KMS-11 (cell line): ENCODE data around the gene RBM6.
A peak's percentile ranks its signal among the peaks of the same experiment; 100 is the strongest.

Source experiments
- H2AFZ ChIP-seq: fragments of 200-600 bp; sonication (generic); 2 replicates; pipeline ENCODE4 v1.6.1; 2016; ENCODE audit warnings: antibody characterized with exemption, mixed run types, low read depth
- H3K27ac ChIP-seq: fragments of 200-600 bp; sonication (generic); 2 replicates; pipeline ENCODE4 v1.6.1; 2016; ENCODE audit warnings: mild to moderate bottlenecking, mixed run types
- H3K27me3 ChIP-seq: fragments of 200-600 bp; sonication (generic); 2 replicates; pipeline ENCODE4 v1.6.1; 2017; ENCODE audit warnings: mild to moderate bottlenecking, low read depth, mixed run types, moderate library complexity; ENCODE audit not compliant: insufficient read depth
- H3K36me3 ChIP-seq: fragments of 200-600 bp; sonication (generic); 2 replicates; pipeline ENCODE4 v1.6.1; 2017; ENCODE audit warnings: mild to moderate bottlenecking, mixed run types; ENCODE audit not compliant: insufficient read depth
- H3K4me1 ChIP-seq: fragments of 200-600 bp; sonication (generic); 2 replicates; pipeline ENCODE4 v1.6.1; 2016; ENCODE audit warnings: mild to moderate bottlenecking, low read depth, mixed run types; ENCODE audit not compliant: poor library complexity, severe bottlenecking
- H3K4me2 ChIP-seq: fragments of 200-600 bp; sonication (generic); 2 replicates; pipeline ENCODE4 v1.7.0; 2016; ENCODE audit warnings: mild to moderate bottlenecking, mixed run types
- H3K4me3 ChIP-seq: fragments of 200-600 bp; sonication (generic); IDR thresholded peaks from 2 replicates; pipeline ENCODE4 v1.6.1; 2017; ENCODE audit warnings: low read depth, low read length, mixed read lengths; ENCODE audit not compliant: insufficient read depth
- H3K79me2 ChIP-seq: fragments of 200-600 bp; sonication (generic); 2 replicates; pipeline ENCODE4 v1.6.1; 2016; ENCODE audit warnings: low read depth, mixed run types; ENCODE audit not compliant: insufficient read depth
- H3K9ac ChIP-seq: fragments of 200-600 bp; sonication (generic); 2 replicates; pipeline ENCODE4 v1.6.1; 2016; ENCODE audit warnings: mild to moderate bottlenecking, mixed run types
- H4K20me1 ChIP-seq: fragments of 200-600 bp; sonication (generic); 2 replicates; pipeline ENCODE4 v1.6.1; 2016; ENCODE audit warnings: mild to moderate bottlenecking, mixed run types; ENCODE audit not compliant: insufficient read depth
- CTCF ChIP-seq: fragments of 200-600 bp; sonication (generic); conservative IDR thresholded peaks from 2 replicates; pipeline ENCODE4 v1.6.1; 2017; ENCODE audit warnings: low read depth, mild to moderate bottlenecking, antibody characterized with exemption, low read length, moderate library complexity, mixed read lengths

The RBM6 gene

GRCh38 chr3:49992326-49992725 is 52.4 kb downstream of the RBM6 start:
- H3K4me2 ChIP-seq: no peak overlapping the region
- no peaks in the 10 kb centered on the region for H3K27me3 ChIP-seq
- H3K36me3 ChIP-seq: no peaks in the 10 kb centered on the region
- peaks cover 9% of the 10 kb centered on the region for H3K4me1 ChIP-seq
- H3K4me3 ChIP-seq: no peak overlapping the region
- H3K27ac ChIP-seq: no peak overlapping the region
- no peak for TF ChIP-seq CTCF
- no peak overlapping the region for H2AFZ ChIP-seq
- H3K9ac ChIP-seq: no peak overlapping the region
- H3K79me2 ChIP-seq: no peaks in the 10 kb centered on the region
- H4K20me1 ChIP-seq: no peaks in the 10 kb centered on the region

- no peak overlapping the region for H3K27ac ChIP-seq
- no peaks in the 10 kb centered on the region for H3K27me3 ChIP-seq
- no peaks in the 10 kb centered on the region for H4K20me1 ChIP-seq
- no peak for TF ChIP-seq CTCF
- no peak overlapping the region for H3K9ac ChIP-seq
- H2AFZ ChIP-seq: no peak overlapping the region
- no peak overlapping the region for H3K4me3 ChIP-seq
- H3K79me2 ChIP-seq: no peaks in the 10 kb centered on the region
- H3K36me3 ChIP-seq: no peaks in the 10 kb centered on the region
- no peak overlapping the region for H3K4me2 ChIP-seq
- peaks cover 23% of the 10 kb centered on the region for H3K4me1 ChIP-seq
These were observed 54.5 kb downstream of the RBM6 start for GRCh38 chr3:49994476-49994875.

GRCh38 chr3:49996016-49996415 is 56.1 kb downstream of the RBM6 start:
- H3K27ac ChIP-seq: no peak overlapping the region
- no peak overlapping the region for H2AFZ ChIP-seq
- H3K27me3 ChIP-seq: no peaks in the 10 kb centered on the region
- H3K4me2 ChIP-seq: no peak overlapping the region
- no peak overlapping the region for H3K4me3 ChIP-seq
- no peaks in the 10 kb centered on the region for H4K20me1 ChIP-seq
- H3K79me2 ChIP-seq: no peaks in the 10 kb centered on the region
- no peak for TF ChIP-seq CTCF
- H3K9ac ChIP-seq: no peak overlapping the region
- no peaks in the 10 kb centered on the region for H3K36me3 ChIP-seq
- H3K4me1 ChIP-seq: peaks cover 23% of the 10 kb centered on the region

GRCh38 chr3:49997862-49998261 is 57.9 kb downstream of the RBM6 start:
- H3K79me2 ChIP-seq: no peaks in the 10 kb centered on the region
- H4K20me1 ChIP-seq: no peaks in the 10 kb centered on the region
- H3K4me1 ChIP-seq: peaks cover 23% of the 10 kb centered on the region
- no peak overlapping the region for H3K9ac ChIP-seq
- peak overlapping the region; percentile 24; the same call in 1 of the 2 replicates for H3K4me2 ChIP-seq
- no peaks in the 10 kb centered on the region for H3K27me3 ChIP-seq
- no peak overlapping the region for H3K4me3 ChIP-seq
- H3K27ac ChIP-seq: peak overlapping the region; percentile 18; the same call in 1 of the 2 replicates
- TF ChIP-seq CTCF: no peak
- H2AFZ ChIP-seq: no peak overlapping the region
- H3K36me3 ChIP-seq: no peaks in the 10 kb centered on the region

GRCh38 chr3:49998326-49998725 is 58.4 kb downstream of the RBM6 start:
- Histone ChIP-seq H3K79me2 (no peaks in the 10 kb centered on the region), H3K9ac (no peak overlapping the region), H3K36me3 (no peaks in the 10 kb centered on the region), H3K27me3 (no peaks in the 10 kb centered on the region), H2AFZ (no peak overlapping the region), H3K4me3 (no peak overlapping the region), H3K4me1 (peaks cover 23% of the 10 kb centered on the region), H4K20me1 (no peaks in the 10 kb centered on the region), H3K27ac (no peak overlapping the region; the same call in 1 of the 2 replicates), H3K4me2 (peak overlapping the region; percentile 24; the same call in 1 of the 2 replicates)
- no peak for TF ChIP-seq CTCF
